NCI-H1048 (cell line): ENCODE results near the gene STH.

ENCODE experiments used
- DNase-seq: peaks from one replicate; lab custom pipeline; 2025; lab: John Stamatoyannopoulos, UW

Gene STH

GRCh38 chr17:46046957-46047356 is 47.9 kb downstream of the STH start:
- DNase-seq, result no peak

DNA sequence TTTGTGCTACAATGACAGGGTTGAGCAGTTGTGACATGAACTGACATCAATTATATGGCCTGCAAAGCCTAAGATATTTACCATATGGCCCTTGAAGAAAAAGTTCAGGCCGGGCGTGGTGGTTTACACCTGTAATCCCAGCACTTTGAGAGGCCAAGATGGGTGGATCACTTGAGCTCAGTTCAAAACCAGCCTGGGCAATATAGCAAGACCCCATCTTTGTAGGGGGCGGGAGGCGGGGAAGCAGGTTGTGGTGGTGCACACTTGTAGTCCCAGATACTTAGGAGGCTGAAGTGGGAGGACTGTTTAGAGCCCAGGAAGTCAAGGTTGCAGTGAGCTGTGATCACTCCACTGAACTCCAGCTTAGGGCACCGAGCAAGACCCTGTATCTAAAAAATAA is 48.3 kb downstream of the STH start:
- DNase-seq, result no peak

- no peak for DNase-seq
Observed at GRCh38 chr17:46047856-46048255, 48.8 kb downstream of the STH start.
